Ovary (tissue), 3 donors: ENCODE data around the gene ARHGAP10.

Experiments
- CTCF ChIP-seq, 3 donors: fragments of 450-650 bp in 2 of 3; fragments of 200-600 bp in 1 of 3; IDR thresholded peaks; one replicate each; pipeline versions ENCODE4 v1.5.1 to v1.8.0; 2016 to 2022; ENCODE audit warnings: antibody characterized with exemption in 3 of 3, mild to moderate bottlenecking in 1 of 3
- EP300 ChIP-seq: sonication (generic); formaldehyde crosslinking; IDR thresholded peaks from one replicate; pipeline ENCODE4 v1.6.1; 2017; ENCODE audit warnings: antibody characterized with exemption
- POLR2A ChIP-seq: fragments of 450-650 bp; IDR thresholded peaks from one replicate; pipeline ENCODE4 v1.6.1; 2017; ENCODE audit warnings: antibody characterized with exemption, mild to moderate bottlenecking, moderate library complexity
- donor health status: DM: no; HTN: no; CAD: no.

GRCh38 chr4:148071009-148071408, 339.1 kb downstream of the ARHGAP10 start:
- TF ChIP-seq POLR2A = no peak
- TF ChIP-seq CTCF (IDR thresholded peaks at IDR 0.05) = no peak
- no peak for TF ChIP-seq EP300
